HG03135 (cell line): ENCODE results near the gene TAF3.

Source experiments
- ATAC-seq: cut with Tn5 transposase; IDR thresholded peaks from one replicate; pipeline ENCODE4 v1.9.1; 2021; ENCODE audit warnings: mild to moderate bottlenecking, moderate library complexity; ENCODE audit not compliant: unreplicated experiment

Gene TAF3

GRCh38 chr10:7932301-7933036 is 114.2 kb downstream of the TAF3 start:
- no peak for ATAC-seq

DNA sequence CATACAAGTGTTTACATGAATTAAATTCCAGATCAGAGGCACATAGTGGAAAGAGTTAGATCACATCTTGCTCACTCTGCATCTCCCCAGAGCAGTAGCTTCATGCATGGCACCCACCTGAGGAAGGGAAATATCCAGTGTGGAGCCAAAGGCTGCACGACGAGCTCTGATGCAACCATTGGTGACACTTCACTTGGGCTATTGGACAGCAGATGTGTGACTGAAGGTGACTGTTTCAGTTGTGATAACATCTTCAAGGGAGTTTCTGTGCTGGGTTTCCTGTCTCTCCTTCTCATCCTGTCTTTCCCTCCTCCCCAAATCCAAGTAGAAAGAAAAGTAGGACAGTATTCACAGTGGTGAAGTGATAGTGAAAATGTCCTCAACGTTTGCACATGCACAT is 115.0 kb downstream of the TAF3 start:
- no peak for ATAC-seq

- no peak for ATAC-seq
Observed at GRCh38 chr10:7933757-7934156, 115.5 kb downstream of the TAF3 start.

DNA sequence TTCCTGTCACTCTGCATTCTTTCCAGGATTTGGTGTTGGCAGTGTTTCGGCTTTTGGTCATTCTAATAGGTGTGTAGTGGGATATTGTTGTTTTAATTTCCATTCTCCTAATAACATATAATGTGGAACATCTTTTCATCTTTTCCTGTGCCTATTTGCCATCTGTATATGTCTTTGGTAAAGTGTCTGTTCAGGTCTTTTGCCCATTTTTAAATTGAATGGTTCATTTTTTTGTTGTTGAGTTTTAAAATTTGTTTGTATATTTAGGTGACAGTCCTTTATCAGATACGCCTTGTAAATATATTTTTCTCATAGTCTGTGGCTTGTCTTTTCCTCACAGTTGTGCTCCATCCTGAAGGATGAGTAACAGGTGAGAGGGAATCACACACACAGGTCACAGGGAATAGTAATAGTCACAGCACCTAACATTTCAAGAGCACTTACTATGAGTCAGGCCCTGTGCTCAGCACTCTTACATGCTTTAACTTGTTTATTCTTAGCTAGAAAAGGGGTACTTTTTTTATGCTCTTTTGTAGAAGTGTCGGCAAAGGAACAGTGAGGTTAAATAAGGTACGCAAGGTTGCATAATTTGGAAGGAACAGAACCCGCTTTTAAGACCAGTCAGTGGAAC is 119.1 kb downstream of the TAF3 start:
- ATAC-seq: no peak

- no peak for ATAC-seq
Observed at GRCh38 chr10:7941576-7941975, 123.3 kb downstream of the TAF3 start.

- no peak for ATAC-seq
Observed at GRCh38 chr10:7942316-7942715, 124.0 kb downstream of the TAF3 start.

DNA sequence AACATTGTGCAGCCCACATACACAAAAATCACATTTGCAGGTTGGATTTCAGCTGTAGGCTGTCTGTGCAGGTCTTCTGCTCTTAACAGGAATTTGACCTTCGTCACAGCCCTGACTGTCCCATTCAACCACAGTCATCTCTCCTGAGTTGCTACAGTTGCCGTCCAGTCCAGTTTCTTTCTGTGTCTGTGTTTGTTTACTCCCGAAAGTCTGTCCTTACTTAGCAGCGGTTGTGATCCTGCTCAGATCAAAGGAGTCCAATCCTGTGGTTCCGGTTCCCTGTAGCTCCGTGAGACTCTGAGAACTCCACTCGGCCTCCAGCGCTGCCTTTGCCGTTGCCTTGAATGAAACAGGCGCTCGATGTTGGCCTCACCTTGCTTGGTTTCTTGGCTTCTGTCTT is 124.6 kb downstream of the TAF3 start:
- ATAC-seq: no peak

DNA sequence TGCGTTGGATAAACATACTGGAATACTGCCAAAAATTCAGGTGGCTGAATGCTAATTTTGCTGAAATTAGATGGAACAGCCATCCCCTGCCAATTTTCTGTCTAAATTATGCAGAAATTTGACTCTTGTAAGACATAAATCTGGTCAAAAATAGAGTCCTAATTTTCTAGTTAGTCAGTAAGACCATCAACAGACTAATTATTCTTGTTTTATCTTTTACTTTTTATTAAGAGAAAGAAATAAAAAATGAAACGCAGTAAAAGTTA is 125.8 kb downstream of the TAF3 start:
- ATAC-seq: no peak

DNA sequence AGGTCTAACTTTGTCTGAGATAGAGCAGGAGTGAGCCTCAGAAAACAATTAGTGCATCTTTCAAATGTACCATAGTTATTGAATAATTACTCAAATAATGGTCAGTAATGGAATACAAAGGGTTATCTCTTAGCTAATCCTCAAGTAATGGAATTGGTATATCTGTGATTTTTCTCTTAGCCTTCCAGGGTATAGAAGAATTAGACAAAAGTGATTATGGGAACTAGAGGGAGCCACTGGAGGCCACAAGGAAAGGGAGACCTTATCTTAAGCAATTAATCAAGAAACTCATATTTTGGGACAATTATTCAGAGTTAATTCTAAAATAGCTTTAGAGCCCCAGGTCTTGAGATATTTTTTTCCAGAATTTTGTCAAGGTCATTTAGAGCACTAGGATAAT is 126.2 kb downstream of the TAF3 start:
- no peak for ATAC-seq

DNA sequence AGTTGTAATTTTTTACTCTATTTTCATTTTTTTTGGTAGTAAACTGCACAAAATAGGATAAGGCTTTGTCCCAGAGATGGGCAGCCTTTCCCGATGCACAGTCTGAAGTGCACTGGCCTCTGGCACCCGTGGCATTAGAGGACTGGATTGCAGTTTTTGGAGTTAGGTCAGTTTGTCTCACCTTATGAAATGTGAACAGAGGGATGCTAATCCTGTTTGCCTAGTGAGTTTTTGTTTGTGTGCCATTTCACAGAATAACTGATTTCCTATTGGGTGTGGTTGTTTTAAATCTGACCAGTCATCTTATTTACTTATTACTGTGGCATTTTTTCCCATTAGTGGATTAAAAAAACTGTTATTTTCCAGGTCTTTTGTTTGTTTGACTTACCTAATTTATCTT is 126.7 kb downstream of the TAF3 start:
- no peak for ATAC-seq

GRCh38 chr10:7945469-7946187 is 127.3 kb downstream of the TAF3 start:
- no peak for ATAC-seq

- no peak for ATAC-seq
Observed at GRCh38 chr10:7948371-7949000, 130.2 kb downstream of the TAF3 start.

DNA sequence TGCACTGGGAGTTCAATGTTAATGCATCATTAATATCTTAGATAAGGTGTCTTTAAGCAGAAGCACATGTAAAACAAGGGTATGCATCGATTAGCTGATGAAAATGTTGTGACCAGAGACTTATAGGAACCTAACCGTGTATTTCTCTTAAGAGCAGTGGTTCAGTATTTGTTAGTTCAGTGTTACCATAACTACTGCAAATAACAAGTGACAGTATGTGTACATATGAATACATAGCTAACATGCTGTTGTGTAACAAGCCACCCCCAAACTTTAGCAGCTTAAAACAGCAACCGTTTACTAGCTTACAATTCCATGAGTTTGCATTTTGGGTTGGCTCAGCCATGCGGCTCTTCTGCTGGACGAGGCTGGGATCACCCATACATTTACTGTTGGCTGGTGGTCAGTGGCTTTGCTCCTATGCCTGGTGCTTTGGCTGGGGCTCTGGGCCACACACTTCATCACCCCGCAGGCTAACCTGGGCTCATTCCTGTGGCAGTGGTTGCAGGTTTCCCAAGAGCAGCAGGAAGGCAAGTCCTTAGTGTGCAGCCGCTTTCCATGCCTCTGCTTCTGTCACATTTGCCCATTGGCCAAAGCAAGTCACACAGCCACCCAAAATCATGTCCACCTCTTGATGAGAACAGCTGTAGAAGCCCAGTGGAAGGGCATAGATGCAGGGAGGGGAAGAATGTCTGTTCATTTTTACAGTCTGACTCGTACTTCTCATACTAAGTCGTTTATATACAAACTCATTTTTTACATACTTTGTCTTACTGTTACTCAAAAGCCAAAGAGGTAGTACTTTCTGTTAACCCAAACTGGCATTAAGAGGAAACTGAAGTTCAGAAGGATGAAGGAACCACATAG is 132.9 kb downstream of the TAF3 start:
- ATAC-seq: no peak

DNA sequence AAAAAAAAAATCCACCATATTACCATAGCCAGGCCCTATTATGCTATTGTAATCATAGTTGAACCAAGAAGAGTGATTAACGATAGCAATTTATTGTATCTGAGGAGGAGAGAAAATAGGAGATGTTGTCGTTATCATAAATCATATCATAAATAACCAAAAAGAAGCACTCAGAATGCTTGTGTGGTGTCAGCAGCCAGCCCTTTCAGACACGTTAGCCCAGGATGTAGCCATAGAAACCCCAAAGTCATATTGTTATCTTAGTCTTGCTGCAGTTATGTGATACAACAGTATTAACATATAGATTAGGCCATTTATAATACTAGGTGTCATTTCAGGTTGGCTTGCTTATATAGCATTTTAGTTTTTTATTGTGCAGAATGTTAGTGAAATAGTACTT is 134.0 kb downstream of the TAF3 start:
- no peak for ATAC-seq

DNA sequence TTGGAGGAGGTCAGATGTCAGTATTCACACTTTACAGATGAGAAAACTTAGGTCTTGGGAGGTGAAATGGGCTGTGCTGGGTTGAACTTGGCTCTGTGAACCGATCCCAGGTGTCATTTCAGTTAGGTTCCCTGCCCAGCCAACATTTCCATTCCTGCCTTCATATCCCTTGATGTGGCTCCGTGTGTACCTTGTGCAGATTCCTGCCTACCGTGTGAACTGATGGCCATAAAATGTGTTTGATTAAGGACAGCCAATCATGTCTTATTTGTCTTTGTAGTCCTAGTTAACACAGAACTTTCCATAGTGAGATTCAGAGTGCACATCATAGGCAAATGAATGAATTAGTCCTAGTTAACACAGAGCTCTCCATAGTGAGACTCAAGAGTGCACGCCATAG is 135.1 kb downstream of the TAF3 start:
- ATAC-seq: no peak

- no peak for ATAC-seq
Observed at GRCh38 chr10:7955446-7955845, 137.1 kb downstream of the TAF3 start.

- peak; percentile 98 for ATAC-seq
Observed at GRCh38 chr10:7956508-7956907, 138.2 kb downstream of the TAF3 start.

DNA sequence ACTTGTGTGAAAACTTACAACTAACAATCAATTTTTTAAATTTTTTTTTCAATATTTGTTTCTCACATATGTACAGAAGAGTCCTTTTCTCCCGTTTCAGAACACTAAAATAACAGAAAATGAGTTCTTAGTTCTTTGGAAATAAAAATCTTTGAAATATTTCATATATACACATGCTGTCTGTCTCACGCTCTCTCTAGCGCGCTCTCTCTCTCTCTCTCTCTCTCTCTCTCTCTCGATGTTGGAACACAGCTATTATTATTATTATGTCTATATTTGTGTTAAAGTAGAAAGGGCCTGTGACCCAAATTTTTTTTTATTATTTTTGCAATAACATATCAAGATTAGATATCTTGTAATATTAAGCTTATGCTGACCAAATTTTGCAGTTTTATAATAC is 139.3 kb downstream of the TAF3 start:
- ATAC-seq: no peak

DNA sequence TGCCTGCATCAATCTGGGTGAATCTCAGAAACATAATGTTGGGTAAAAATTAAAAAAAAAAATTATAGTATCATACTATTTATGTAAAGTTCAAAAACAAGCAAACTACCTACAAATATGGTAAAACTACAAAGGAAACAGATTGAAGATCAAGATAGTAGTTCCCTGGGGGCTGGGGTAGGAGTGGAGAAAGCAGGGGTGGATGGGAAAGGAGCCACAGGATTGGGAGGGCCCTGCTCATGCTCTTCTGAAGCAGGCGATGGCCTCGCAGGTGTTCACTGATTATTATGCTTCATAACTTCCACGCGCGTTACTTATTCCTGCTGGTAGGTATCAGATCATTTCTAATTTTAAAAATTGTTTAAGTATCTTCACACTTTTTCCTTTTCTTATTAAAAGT is 140.1 kb downstream of the TAF3 start:
- ATAC-seq: no peak

- ATAC-seq: no peak
Observed at GRCh38 chr10:7960108-7960507, 141.8 kb downstream of the TAF3 start.

DNA sequence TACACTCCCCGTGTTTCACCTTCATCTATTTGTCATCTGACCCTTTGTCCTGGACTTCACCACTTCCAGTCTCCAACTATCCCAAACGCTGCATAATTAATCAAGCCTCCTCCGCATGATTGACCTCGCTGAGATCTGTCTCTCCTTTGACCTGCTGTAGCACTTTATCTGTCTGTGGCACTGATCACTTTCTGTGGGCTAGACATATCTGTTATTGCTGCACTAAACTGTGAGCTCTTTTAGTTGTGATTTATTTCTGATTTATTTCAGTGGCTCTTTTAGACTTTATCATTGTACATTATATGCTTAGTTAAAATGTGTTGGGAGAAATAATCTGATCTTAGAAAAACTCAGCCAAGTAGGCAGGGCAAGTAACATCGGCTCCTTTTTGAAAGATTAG is 144.3 kb downstream of the TAF3 start:
- ATAC-seq: no peak
